ENCODE results near the gene NPLOC4. TPM values are rescaled to one million over a fixed set of nuclear protein-coding genes. Genes with fewer than 3 reads are reported as not detected.

Gene NPLOC4
- total RNA-seq, 1 donor: 46.5 TPM

- peaks cover 38% of the 10 kb centered on the region for H3K4me1 ChIP-seq (ENCODE audit: insufficient read depth, low read length)
- H3K27me3 ChIP-seq (ENCODE audit: insufficient read depth, low read length): no peaks in the 10 kb centered on the region
- peak overlapping the region; percentile 77 for H3K4me3 ChIP-seq (ENCODE audit: low read length)
- no peaks in the 10 kb centered on the region for H3K9me3 ChIP-seq (ENCODE audit: low read depth, low read length)
Measured at GRCh38 chr17:81508639-81509206, 128.2 kb downstream of the NPLOC4 start.

Other genes with a start within 250 kb of the NPLOC4 start
- 2.0 TPM for gene BAHCC1, start 241.7 kb downstream of the NPLOC4 start, total RNA-seq
- gene ACTG1, start 124.3 kb downstream of the NPLOC4 start, total RNA-seq: 2,327 TPM
- 0.52 TPM for gene FSCN2, start 108.7 kb downstream of the NPLOC4 start, total RNA-seq
- 13.5 TPM for gene FAAP100, start 84.8 kb downstream of the NPLOC4 start, total RNA-seq
- 0.10 TPM for gene TSPAN10, start 84 bp upstream of the NPLOC4 start, total RNA-seq
- gene PDE6G, start 19.4 kb upstream of the NPLOC4 start, total RNA-seq: 2.1 TPM
- gene OXLD1, start 29.5 kb upstream of the NPLOC4 start, total RNA-seq: 19.3 TPM
- 4.4 TPM for gene CCDC137, start 29.6 kb upstream of the NPLOC4 start, total RNA-seq
- 15.5 TPM for gene ARL16, start 46.7 kb upstream of the NPLOC4 start, total RNA-seq
- 57.0 TPM for gene HGS, start 46.9 kb upstream of the NPLOC4 start, total RNA-seq
- 3.7 TPM for gene MRPL12, start 66.3 kb upstream of the NPLOC4 start, total RNA-seq
- 1.5 TPM for gene SLC25A10, start 75.2 kb upstream of the NPLOC4 start, total RNA-seq
- gene GCGR, start 167.0 kb upstream of the NPLOC4 start, total RNA-seq: not detected
- 32.3 TPM for gene MCRIP1, start 196.2 kb upstream of the NPLOC4 start, total RNA-seq
- not detected for gene PPP1R27, start 197.9 kb upstream of the NPLOC4 start, total RNA-seq
- gene P4HB, start 223.4 kb upstream of the NPLOC4 start, total RNA-seq: 239 TPM
- gene ARHGDIA, start 234.2 kb upstream of the NPLOC4 start, total RNA-seq: 189 TPM